Lower leg skin (tissue), 3 donors: ENCODE data around the gene ACTR2.

Experiments used
- POLR2A ChIP-seq, 2 donors: fragments of 450-650 bp; IDR thresholded peaks; one replicate each; pipeline ENCODE4 v1.6.1; 2016 to 2017; ENCODE audit warnings: antibody characterized with exemption in 2 of 2, mild to moderate bottlenecking in 1 of 2, moderate library complexity in 1 of 2
- TF ChIP-seq, protein P1 (sequence below), 3 donors: fragments of 450-650 bp; IDR thresholded peaks; one replicate each; pipeline ENCODE4 v1.5.1; 2016; ENCODE audit warnings: antibody characterized with exemption in 3 of 3, mild to moderate bottlenecking in 3 of 3, moderate library complexity in 2 of 3

- TF ChIP-seq, protein P1, sequence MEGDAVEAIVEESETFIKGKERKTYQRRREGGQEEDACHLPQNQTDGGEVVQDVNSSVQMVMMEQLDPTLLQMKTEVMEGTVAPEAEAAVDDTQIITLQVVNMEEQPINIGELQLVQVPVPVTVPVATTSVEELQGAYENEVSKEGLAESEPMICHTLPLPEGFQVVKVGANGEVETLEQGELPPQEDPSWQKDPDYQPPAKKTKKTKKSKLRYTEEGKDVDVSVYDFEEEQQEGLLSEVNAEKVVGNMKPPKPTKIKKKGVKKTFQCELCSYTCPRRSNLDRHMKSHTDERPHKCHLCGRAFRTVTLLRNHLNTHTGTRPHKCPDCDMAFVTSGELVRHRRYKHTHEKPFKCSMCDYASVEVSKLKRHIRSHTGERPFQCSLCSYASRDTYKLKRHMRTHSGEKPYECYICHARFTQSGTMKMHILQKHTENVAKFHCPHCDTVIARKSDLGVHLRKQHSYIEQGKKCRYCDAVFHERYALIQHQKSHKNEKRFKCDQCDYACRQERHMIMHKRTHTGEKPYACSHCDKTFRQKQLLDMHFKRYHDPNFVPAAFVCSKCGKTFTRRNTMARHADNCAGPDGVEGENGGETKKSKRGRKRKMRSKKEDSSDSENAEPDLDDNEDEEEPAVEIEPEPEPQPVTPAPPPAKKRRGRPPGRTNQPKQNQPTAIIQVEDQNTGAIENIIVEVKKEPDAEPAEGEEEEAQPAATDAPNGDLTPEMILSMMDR (IDR thresholded peaks at IDR 0.05): no peak
- no peak for TF ChIP-seq POLR2A (IDR thresholded peaks at IDR 0.05)
Observed at GRCh38 chr2:65296971-65297370, 69.3 kb downstream of the ACTR2 start.
